CD14-positive monocyte (primary cell): ENCODE results near the gene PDCL3. TPM values are rescaled to one million over a fixed set of nuclear protein-coding genes. Genes with fewer than 3 reads are reported as not detected.

Source experiments
- DNase-seq, 3 donors: peaks; one replicate each; pipeline ENCODE4 v3.0.0-alpha.2; 2011 to 2022
- H2AFZ ChIP-seq: 2 replicates; pipeline ENCODE4 v1.6.0; 2012; ENCODE audit warnings: mild to moderate bottlenecking, low read depth, low read length, inconsistent platforms; ENCODE audit not compliant: insufficient read depth, poor library complexity, severe bottlenecking
- H3K27ac ChIP-seq, 2 donors: 1 replicate in 1 of 2; 2 replicates in 1 of 2; pipeline ENCODE4 v1.5.1; 2012 to 2013; ENCODE audit warnings: low read length in 2 of 2, control low read depth in 1 of 2, inconsistent platforms in 1 of 2, low read depth in 1 of 2, mild to moderate bottlenecking in 1 of 2
- H3K27me3 ChIP-seq, 2 donors: one replicate each; pipeline versions ENCODE4 v1.6.0 to v1.6.1; 2011 to 2013; ENCODE audit warnings: low read length in 2 of 2; ENCODE audit not compliant: control insufficient read depth in 2 of 2, insufficient read depth in 2 of 2
- H3K36me3 ChIP-seq, 2 donors: replicated peaks in 1 of 2; 1 replicate in 1 of 2; 2 replicates in 1 of 2; pipeline versions ENCODE4 v1.5.1 to v1.6.1; 2012 to 2013; ENCODE audit warnings: low read length in 2 of 2, control low read depth in 1 of 2, inconsistent platforms in 1 of 2, mild to moderate bottlenecking in 1 of 2; ENCODE audit not compliant: insufficient read depth in 2 of 2, control insufficient read depth in 1 of 2
- H3K4me1 ChIP-seq, 2 donors: 1 replicate in 1 of 2; 2 replicates in 1 of 2; pipeline versions ENCODE4 v1.5.1 to v1.6.1; 2012 to 2013; ENCODE audit warnings: low read length in 2 of 2, control low read depth in 1 of 2, inconsistent platforms in 1 of 2, mild to moderate bottlenecking in 1 of 2, moderate library complexity in 1 of 2; ENCODE audit not compliant: insufficient read depth in 2 of 2, control insufficient read depth in 1 of 2
- H3K4me2 ChIP-seq: replicated peaks from 2 replicates; pipeline ENCODE3; 2012; ENCODE audit warnings: low read length, moderate library complexity, mild to moderate bottlenecking; ENCODE audit not compliant: poor library complexity, severe bottlenecking; ENCODE audit errors: extremely low read depth
- H3K4me3 ChIP-seq, 3 experiments: fragments of 200-600 bp in 1 of 3; sonication (generic) in 1 of 3; replicated peaks in 1 of 3; 1 replicate in 2 of 3; 2 replicates in 1 of 3; pipeline ENCODE4 v1.5.1; 2011 to 2013; ENCODE audit warnings: low read length in 3 of 3, mild to moderate bottlenecking in 3 of 3, control low read depth in 2 of 3, low read depth in 2 of 3, inconsistent platforms in 1 of 3, moderate library complexity in 1 of 3
- H3K79me2 ChIP-seq: 2 replicates; pipeline ENCODE4 v1.6.0; 2012; ENCODE audit warnings: mild to moderate bottlenecking, control low read depth, inconsistent platforms, low read length, moderate library complexity; ENCODE audit not compliant: insufficient read depth
- H3K9ac ChIP-seq: 2 replicates; pipeline ENCODE4 v1.6.0; 2017; ENCODE audit warnings: low read length, mild to moderate bottlenecking; ENCODE audit not compliant: insufficient read depth, poor library complexity, severe bottlenecking
- H3K9me3 ChIP-seq, 2 donors: replicated peaks in 1 of 2; 1 replicate in 1 of 2; 2 replicates in 1 of 2; pipeline versions ENCODE4 v1.5.1 to v1.6.1; 2012 to 2013; ENCODE audit warnings: low read length in 2 of 2, control low read depth in 1 of 2; ENCODE audit not compliant: control insufficient read depth in 1 of 2, insufficient read depth in 1 of 2
- H4K20me1 ChIP-seq: 2 replicates; pipeline ENCODE4 v1.6.0; 2012; ENCODE audit warnings: mild to moderate bottlenecking, low read length, control low read depth, moderate library complexity; ENCODE audit not compliant: insufficient read depth
- H3K27ac Mint-ChIP-seq, 7 donors: one replicate each; pipeline ENCODE4 v1.8.0; 2020; ENCODE audit warnings: mild to moderate bottlenecking in 7 of 7, mixed read lengths in 7 of 7, moderate library complexity in 6 of 7, inconsistent platforms in 2 of 7
- H3K27me3 Mint-ChIP-seq, 3 donors: one replicate each; pipeline ENCODE4 v1.8.0; 2021 to 2022; ENCODE audit warnings: low read depth in 3 of 3, mild to moderate bottlenecking in 3 of 3, mixed read lengths in 3 of 3, moderate library complexity in 3 of 3, inconsistent platforms in 1 of 3
- H3K36me3 Mint-ChIP-seq, 2 donors: one replicate each; pipeline ENCODE4 v1.8.0; 2020; ENCODE audit warnings: mixed read lengths in 2 of 2, inconsistent platforms in 1 of 2, mild to moderate bottlenecking in 1 of 2
- H3K4me1 Mint-ChIP-seq: one replicate; pipeline ENCODE4 v1.8.0; 2020; ENCODE audit warnings: mild to moderate bottlenecking, mixed read lengths
- H3K4me3 Mint-ChIP-seq, 2 donors: one replicate each; pipeline ENCODE4 v1.8.0; 2020; ENCODE audit warnings: mild to moderate bottlenecking in 2 of 2, mixed read lengths in 2 of 2, moderate library complexity in 1 of 2
- H3K9me3 Mint-ChIP-seq, 7 donors: one replicate each; pipeline ENCODE4 v1.8.0; 2020 to 2022; ENCODE audit warnings: mixed read lengths in 7 of 7, mild to moderate bottlenecking in 6 of 7, moderate library complexity in 6 of 7, inconsistent platforms in 2 of 7
- CTCF ChIP-seq: fragments of 200-600 bp; IDR thresholded peaks from one replicate; pipeline ENCODE4 v1.8.0; 2022; ENCODE audit warnings: antibody characterized with exemption, mild to moderate bottlenecking
- WGBS: methylation state at CpG from one replicate; pipeline ENCODE4 v1.1.5; 2013; ENCODE audit warnings: missing lambda C conversion rate; ENCODE audit not compliant: insufficient coverage; 5-methylcytosine and 5-hydroxymethylcytosine counted together
- intact Hi-C, 2 donors: fragments of 100-400 bp; cut with micrococcal nuclease; formaldehyde crosslinking; loops; one replicate each; pipeline versions ENCODE4 v1.15.0 to v1.15.1; 2023
- polyA plus RNA-seq, 3 donors: library from polyadenylated mRNA; depleted of rRNA in 1 of 3; unstranded in 2 of 3; stranded (reverse) in 1 of 3; fragments of 300-500 nt in 2 of 3; fragments of >200 nt in 1 of 3; fragmentation: Illumina TruSeq in 2 of 3; gene quantifications; 1 replicate in 2 of 3; 2 replicates in 1 of 3; pipeline ENCODE4 v1.2.3, GENCODE V29; 2012 to 2021
- small RNA-seq: library from RNA; depleted of rRNA; stranded (forward); fragments of <200 nt; gene quantifications from one replicate; pipeline ENCODE3, GENCODE V24; 2012; ENCODE audit warnings: low read depth; ENCODE audit not compliant: insufficient read length

PDCL3 gene
- polyA plus RNA-seq, 3 donors: 15.9 to 28.4 (median 24.8) TPM

DNA sequence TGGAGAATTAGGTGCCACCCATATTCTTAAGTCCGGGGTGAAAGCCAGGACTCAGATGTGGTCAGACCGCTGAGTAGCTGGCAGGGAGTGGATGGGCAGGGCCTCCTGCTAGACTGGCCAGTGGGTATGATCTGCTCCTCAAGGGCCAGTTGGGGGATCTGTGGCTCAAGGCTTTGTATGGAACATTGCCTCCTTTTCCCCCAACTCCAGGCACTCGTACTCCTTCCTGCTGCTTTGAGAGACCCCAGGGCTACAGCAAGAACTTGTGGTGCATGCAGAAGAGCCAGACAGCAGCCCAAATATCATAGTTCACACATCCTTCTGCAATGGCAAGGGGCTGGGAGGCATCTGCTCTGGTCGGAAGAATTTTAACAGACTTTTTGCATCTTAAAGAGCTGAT lies 61.7 kb downstream of the PDCL3 start:
- Mint-ChIP-seq H3K9me3 (peaks cover 4 to 16% (median 13%) of the 10 kb centered on the region in 7 donors), H3K4me1 (no peaks in the 10 kb centered on the region), H3K4me3 (no peak overlapping the region), H3K27me3 (peaks cover 2 to 12% (median 10%) of the 10 kb centered on the region in 3 donors), H3K36me3 (no peaks in the 10 kb centered on the region), H3K27ac (no peak overlapping the region)
- Histone ChIP-seq H3K9me3 (peaks cover 0 to 13% of the 10 kb centered on the region in 2 donors), H3K9ac (no peak overlapping the region), H3K27me3 (no peaks in the 10 kb centered on the region), H3K27ac (no peak overlapping the region), H2AFZ (no peak overlapping the region), H3K79me2 (no peaks in the 10 kb centered on the region), H4K20me1 (no peaks in the 10 kb centered on the region), H3K4me2 (no peak overlapping the region), H3K36me3 (no peaks in the 10 kb centered on the region), H3K4me1 (no peaks in the 10 kb centered on the region), H3K4me3 (no peak overlapping the region)
- WGBS: no CpG with 5 or more reads among the region's 4 CpGs
- DNase-seq: no peak
- intact Hi-C loops: no loop called here
- no peak for TF ChIP-seq CTCF

DNA sequence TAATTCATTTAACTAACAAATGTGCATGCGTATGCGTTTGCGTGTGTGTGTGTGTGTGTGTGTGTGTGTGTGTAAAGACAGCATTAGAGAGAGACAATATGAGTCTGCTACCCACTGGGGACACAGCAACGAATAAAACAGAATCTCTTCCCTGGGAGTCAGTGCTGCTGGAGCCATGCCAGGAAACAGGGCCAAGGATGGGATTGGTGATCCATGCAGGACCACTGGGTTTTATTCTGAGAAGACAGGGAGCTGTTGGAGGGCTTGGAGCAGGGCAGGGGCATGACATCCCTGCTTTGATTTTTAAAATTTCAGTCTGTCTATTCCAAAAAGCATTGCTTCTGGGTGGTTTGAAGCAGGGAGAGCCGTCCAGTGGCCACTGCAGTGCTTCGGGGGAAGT lies 62.9 kb downstream of the PDCL3 start:
- no peak for TF ChIP-seq CTCF
- Histone ChIP-seq H3K4me1 (no peaks in the 10 kb centered on the region), H4K20me1 (no peaks in the 10 kb centered on the region), H3K4me2 (no peak overlapping the region), H2AFZ (no peak overlapping the region), H3K27ac (no peak overlapping the region), H3K27me3 (no peaks in the 10 kb centered on the region), H3K4me3 (no peak overlapping the region), H3K9me3 (peaks cover 0 to 10% of the 10 kb centered on the region in 2 donors), H3K79me2 (no peaks in the 10 kb centered on the region), H3K36me3 (no peaks in the 10 kb centered on the region), H3K9ac (no peak overlapping the region)
- peaks cover 2% of the 10 kb centered on the region for H3K4me1 Mint-ChIP-seq
- DNase-seq: no peak
- H3K36me3 Mint-ChIP-seq: no peaks in the 10 kb centered on the region
- H3K9me3 Mint-ChIP-seq: peaks cover 4 to 14% (median 9%) of the 10 kb centered on the region in 7 donors
- WGBS: 77% methylated on average over 5 of the region's 6 CpGs
- intact Hi-C loops: no loop called here
- H3K4me3 Mint-ChIP-seq: no peak overlapping the region
- no peak overlapping the region for H3K27ac Mint-ChIP-seq
- peaks cover 2 to 12% (median 10%) of the 10 kb centered on the region in 3 donors for H3K27me3 Mint-ChIP-seq

Small RNA genes lying within 50 kb of the gene (small RNA-seq; reads per million reads assigned to genes)
- not detected for gene HMGN2P22

Other genes starting within 250 kb of the PDCL3 start
- gene LONRF2, start 240.5 kb upstream of the PDCL3 start, polyA plus RNA-seq: not detected
- under 1 TPM in 2 of 3 donors, not detected in 1; 0.52 to 0.54 TPM for gene CHST10, start 145.3 kb upstream of the PDCL3 start, polyA plus RNA-seq
- gene NMS, start 92.5 kb upstream of the PDCL3 start, polyA plus RNA-seq: not detected